AG09319 (cell line): ENCODE data around the gene FGF5.

Experiments
- DNase-seq: peaks from one replicate; pipeline ENCODE4 v3.0.0-alpha.2; 2010; ENCODE audit warnings: low read depth; ENCODE audit errors: extremely low read depth
- TF ChIP-seq, protein P1 (sequence below): IDR thresholded peaks from 2 replicates; pipeline ENCODE4 v1.5.1; 2011; ENCODE audit warnings: low read depth, mild to moderate bottlenecking, inconsistent platforms, low read length, moderate library complexity

The FGF5 gene

GRCh38 chr4:80321776-80322175, 55.3 kb downstream of the FGF5 start:
- DNase-seq, result no peak
- TF ChIP-seq, protein P1, sequence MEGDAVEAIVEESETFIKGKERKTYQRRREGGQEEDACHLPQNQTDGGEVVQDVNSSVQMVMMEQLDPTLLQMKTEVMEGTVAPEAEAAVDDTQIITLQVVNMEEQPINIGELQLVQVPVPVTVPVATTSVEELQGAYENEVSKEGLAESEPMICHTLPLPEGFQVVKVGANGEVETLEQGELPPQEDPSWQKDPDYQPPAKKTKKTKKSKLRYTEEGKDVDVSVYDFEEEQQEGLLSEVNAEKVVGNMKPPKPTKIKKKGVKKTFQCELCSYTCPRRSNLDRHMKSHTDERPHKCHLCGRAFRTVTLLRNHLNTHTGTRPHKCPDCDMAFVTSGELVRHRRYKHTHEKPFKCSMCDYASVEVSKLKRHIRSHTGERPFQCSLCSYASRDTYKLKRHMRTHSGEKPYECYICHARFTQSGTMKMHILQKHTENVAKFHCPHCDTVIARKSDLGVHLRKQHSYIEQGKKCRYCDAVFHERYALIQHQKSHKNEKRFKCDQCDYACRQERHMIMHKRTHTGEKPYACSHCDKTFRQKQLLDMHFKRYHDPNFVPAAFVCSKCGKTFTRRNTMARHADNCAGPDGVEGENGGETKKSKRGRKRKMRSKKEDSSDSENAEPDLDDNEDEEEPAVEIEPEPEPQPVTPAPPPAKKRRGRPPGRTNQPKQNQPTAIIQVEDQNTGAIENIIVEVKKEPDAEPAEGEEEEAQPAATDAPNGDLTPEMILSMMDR, result no peak

- DNase-seq, result no peak
- TF ChIP-seq, protein P1, result peak; percentile 55
These were observed 56.3 kb downstream of the FGF5 start for GRCh38 chr4:80322716-80323115.

DNA sequence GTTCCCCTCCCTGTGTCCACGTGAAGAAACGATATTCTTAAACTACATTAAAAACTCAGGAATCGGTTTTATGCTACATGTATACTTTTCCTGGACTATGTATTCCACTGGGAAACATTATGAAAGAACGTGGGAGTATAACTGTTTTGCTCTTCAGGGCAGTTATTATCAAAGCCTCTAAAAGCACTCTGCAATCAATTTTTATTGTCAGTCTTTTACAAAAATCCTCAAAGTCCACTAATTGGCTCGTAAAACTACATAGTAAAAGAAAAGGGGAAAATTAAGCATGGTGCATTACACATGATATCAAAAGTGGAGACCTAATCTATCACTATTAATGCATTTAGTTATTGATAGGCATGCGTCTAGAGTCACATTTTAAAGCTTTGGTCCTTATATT, 57.7 kb downstream of the FGF5 start:
- TF ChIP-seq, protein P1, result no peak

GRCh38 chr4:80331693-80332092, 65.2 kb downstream of the FGF5 start:
- TF ChIP-seq, protein P1, result no peak
- no peak for DNase-seq

More for the DNA sequence above, 57.7 kb downstream of the FGF5 start:
- no peak for DNase-seq

- TF ChIP-seq, protein P1, result no peak
- DNase-seq, result no peak
These were observed 66.7 kb downstream of the FGF5 start for GRCh38 chr4:80333121-80333520.

DNA sequence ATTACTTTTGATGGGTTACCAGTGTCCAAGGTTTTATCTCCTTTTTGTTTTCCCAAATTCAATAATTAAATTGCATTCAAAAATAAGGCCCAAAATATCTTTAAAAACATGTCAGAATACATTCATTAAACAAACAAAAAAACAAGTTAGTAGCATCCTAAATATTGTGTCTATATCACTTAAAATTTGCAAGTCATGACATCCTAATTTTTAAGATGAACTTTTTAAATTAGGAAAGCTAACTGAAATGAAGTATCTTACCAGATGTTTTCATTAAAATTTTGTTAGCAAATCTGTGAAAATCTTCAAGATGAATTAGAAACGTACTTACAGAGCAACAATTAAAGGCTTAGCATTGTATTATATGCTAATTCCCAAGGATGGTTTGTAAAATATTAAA, 68.1 kb downstream of the FGF5 start:
- DNase-seq, result no peak
- TF ChIP-seq, protein P1, result no peak

GRCh38 chr4:80335226-80335553, 68.7 kb downstream of the FGF5 start:
- DNase-seq, result no peak
- TF ChIP-seq, protein P1, result no peak
